Gastrocnemius medialis (tissue), 4 donors: Measurements from ENCODE around the gene ST6GALNAC4.

Experiments used
- CTCF ChIP-seq, 5 experiments: fragments of 450-650 bp in 3 of 5; fragments of 200-600 bp in 2 of 5; sonication (generic) in 2 of 5; IDR thresholded peaks in 4 of 5; conservative IDR thresholded peaks in 1 of 5; 1 replicate in 4 of 5; 2 replicates in 1 of 5; pipeline ENCODE4 v1.5.1; 2016 to 2019; ENCODE audit warnings: antibody characterized with exemption in 5 of 5, mild to moderate bottlenecking in 3 of 5, moderate library complexity in 3 of 5
- POLR2A ChIP-seq, 2 donors: fragments of 450-650 bp; IDR thresholded peaks; one replicate each; pipeline ENCODE4 v1.6.1; 2017; ENCODE audit warnings: antibody characterized with exemption in 2 of 2, mild to moderate bottlenecking in 2 of 2, moderate library complexity in 2 of 2

GRCh38 chr9:127927988-127928675 lies 11.3 kb upstream of the ST6GALNAC4 start:
- TF ChIP-seq CTCF (IDR thresholded peaks at IDR 0.05 in 4 of 5, conservative IDR thresholded peaks at IDR 0.05 in 1 of 5) (no peak), POLR2A (IDR thresholded peaks at IDR 0.05) (no peak)
